HAP-1 (cell line): ENCODE results near the gene JAG1.

Experiments used
- DNase-seq, 2 experiments: peaks; one replicate each; pipeline ENCODE4 v3.0.0-alpha.2; 2016 to 2020; ENCODE audit warnings: low spot score in 2 of 2
- H3K27me3 ChIP-seq: fragments of 250-450 bp; sonication (Bioruptor Pico); 2 replicates; pipeline ENCODE4 v1.5.1; 2020; ENCODE audit warnings: low read depth, mild to moderate bottlenecking, moderate library complexity
- H3K36me3 ChIP-seq: fragments of 250-450 bp; sonication (Bioruptor Pico); replicated peaks from 2 replicates; pipeline ENCODE4 v1.5.1; 2020; ENCODE audit warnings: mild to moderate bottlenecking
- H3K4me1 ChIP-seq: fragments of 250-450 bp; sonication (Bioruptor Pico); 2 replicates; pipeline ENCODE4 v1.5.1; 2020; ENCODE audit warnings: mild to moderate bottlenecking
- H3K4me3 ChIP-seq: fragments of 250-450 bp; sonication (Bioruptor Pico); 2 replicates; pipeline ENCODE4 v1.5.1; 2020; ENCODE audit warnings: mild to moderate bottlenecking, moderate library complexity
- H3K9me3 ChIP-seq: fragments of 250-450 bp; sonication (Bioruptor Pico); 2 replicates; pipeline ENCODE4 v1.5.1; 2020; ENCODE audit warnings: mild to moderate bottlenecking, moderate library complexity
- in situ Hi-C: fragments of 300-500 bp; cut with MboI; formaldehyde crosslinking; loops from 3 replicates; pipeline ENCODE4 v1.14.3; 2020; ENCODE audit warnings: low sequenced_read_pairs, inconsistent platforms, mixed read lengths

JAG1 gene

GRCh38 chr20:10682939-10683338, 9.1 kb upstream of the JAG1 start:
- H3K36me3 ChIP-seq = no peaks in the 10 kb centered on the region
- no peaks in the 10 kb centered on the region for H3K9me3 ChIP-seq
- DNase-seq = no peak
- H3K4me3 ChIP-seq = no peak overlapping the region
- in situ Hi-C loops = no loop called here
- H3K27me3 ChIP-seq = no peaks in the 10 kb centered on the region
- peaks cover 7% of the 10 kb centered on the region; the same call in 1 of the 2 replicates for H3K4me1 ChIP-seq

- Histone ChIP-seq H3K9me3 (no peaks in the 10 kb centered on the region), H3K36me3 (no peaks in the 10 kb centered on the region), H3K27me3 (no peaks in the 10 kb centered on the region), H3K4me1 (peaks cover under 1% of the 10 kb centered on the region), H3K4me3 (no peak overlapping the region)
- in situ Hi-C loops = no loop called here
- DNase-seq = no peak
Observed at GRCh38 chr20:10681494-10681893, 7.7 kb upstream of the JAG1 start.

- DNase-seq = no peak
- no peaks in the 10 kb centered on the region for H3K27me3 ChIP-seq
- in situ Hi-C loops = no loop called here
Observed at GRCh38 chr20:10680571-10680970, 6.8 kb upstream of the JAG1 start.

GRCh38 chr20:10679269-10679668, 5.5 kb upstream of the JAG1 start:
- H3K4me1 ChIP-seq = peaks cover 5% of the 10 kb centered on the region
- in situ Hi-C loops = no loop called here
- no peaks in the 10 kb centered on the region for H3K9me3 ChIP-seq
- no peaks in the 10 kb centered on the region for H3K36me3 ChIP-seq
- DNase-seq = no peak
- no peaks in the 10 kb centered on the region for H3K27me3 ChIP-seq
- H3K4me3 ChIP-seq = no peak overlapping the region

More at GRCh38 chr20:10680571-10680970, 6.8 kb upstream of the JAG1 start:
- Histone ChIP-seq H3K4me1 (no peaks in the 10 kb centered on the region; the same call in 1 of the 2 replicates), H3K36me3 (no peaks in the 10 kb centered on the region), H3K9me3 (no peaks in the 10 kb centered on the region), H3K4me3 (no peak overlapping the region)

GRCh38 chr20:10676518-10676917, 2.7 kb upstream of the JAG1 start:
- Histone ChIP-seq H3K27me3 (no peaks in the 10 kb centered on the region), H3K36me3 (no peaks in the 10 kb centered on the region), H3K4me3 (no peak overlapping the region), H3K4me1 (peaks cover 6% of the 10 kb centered on the region), H3K9me3 (no peaks in the 10 kb centered on the region)
- DNase-seq = no peak
- in situ Hi-C loops = no loop called here

GRCh38 chr20:10675450-10675848, 1.6 kb upstream of the JAG1 start:
- H3K4me3 ChIP-seq = no peak overlapping the region
- in situ Hi-C loops = no loop called here
- DNase-seq = no peak

GRCh38 chr20:10674684-10675449, 1.1 kb upstream of the JAG1 start:
- H3K36me3 ChIP-seq = no peaks in the 10 kb centered on the region
- peaks cover 21% of the 10 kb centered on the region for H3K4me1 ChIP-seq
- H3K9me3 ChIP-seq = no peaks in the 10 kb centered on the region
- peak; percentile 69 to 85 for DNase-seq
- in situ Hi-C loops = no loop called here
- H3K27me3 ChIP-seq = no peaks in the 10 kb centered on the region
- H3K4me3 ChIP-seq = peak overlapping the region; percentile 54

More at GRCh38 chr20:10675450-10675848, 1.6 kb upstream of the JAG1 start:
- Histone ChIP-seq H3K9me3 (no peaks in the 10 kb centered on the region), H3K4me1 (peaks cover 17% of the 10 kb centered on the region), H3K27me3 (no peaks in the 10 kb centered on the region), H3K36me3 (no peaks in the 10 kb centered on the region)

GRCh38 chr20:10673176-10673841, 490 bp downstream of the JAG1 start:
- Histone ChIP-seq H3K9me3 (no peaks in the 10 kb centered on the region), H3K27me3 (no peaks in the 10 kb centered on the region), H3K36me3 (peaks cover 3% of the 10 kb centered on the region; the same call in 1 of the 2 replicates), H3K4me3 (peak overlapping the region; percentile 54), H3K4me1 (peaks cover 27% of the 10 kb centered on the region)
- in situ Hi-C loops = no loop called here
- DNase-seq = peak in 1 of 2 experiments; percentile 90

- Histone ChIP-seq H3K4me3 (peak overlapping the region; percentile 54), H3K4me1 (peaks cover 28% of the 10 kb centered on the region), H3K27me3 (no peaks in the 10 kb centered on the region), H3K36me3 (peaks cover 5% of the 10 kb centered on the region; the same call in 1 of the 2 replicates), H3K9me3 (no peaks in the 10 kb centered on the region)
- DNase-seq = peak in 1 of 2 experiments; percentile 67
- in situ Hi-C loops = no loop called here
Observed at GRCh38 chr20:10672624-10673127, 1.1 kb downstream of the JAG1 start.

- DNase-seq = peak in 1 of 2 experiments; percentile 65
- peak overlapping the region; percentile 54 for H3K4me3 ChIP-seq
- in situ Hi-C loops = no loop called here
- peaks cover 5% of the 10 kb centered on the region; the same call in 1 of the 2 replicates for H3K36me3 ChIP-seq
- no peaks in the 10 kb centered on the region for H3K27me3 ChIP-seq
- H3K4me1 ChIP-seq = peaks cover 34% of the 10 kb centered on the region
- H3K9me3 ChIP-seq = no peaks in the 10 kb centered on the region
Observed at GRCh38 chr20:10671919-10672623, 1.7 kb downstream of the JAG1 start.

GRCh38 chr20:10671221-10671918, 2.4 kb downstream of the JAG1 start:
- H3K36me3 ChIP-seq = peaks cover 5% of the 10 kb centered on the region; the same call in 1 of the 2 replicates
- peaks cover 35% of the 10 kb centered on the region for H3K4me1 ChIP-seq
- peak in 1 of 2 experiments; percentile 57 for DNase-seq
- peak overlapping the region; percentile 54 for H3K4me3 ChIP-seq
- in situ Hi-C loops = no loop called here
- no peaks in the 10 kb centered on the region for H3K27me3 ChIP-seq
- H3K9me3 ChIP-seq = no peaks in the 10 kb centered on the region

GRCh38 chr20:10670501-10671220, 3.1 kb downstream of the JAG1 start:
- peaks cover 5% of the 10 kb centered on the region; the same call in 1 of the 2 replicates for H3K36me3 ChIP-seq
- H3K4me3 ChIP-seq = peak overlapping the region; percentile 54
- H3K4me1 ChIP-seq = peaks cover 41% of the 10 kb centered on the region
- no peaks in the 10 kb centered on the region for H3K27me3 ChIP-seq
- DNase-seq = peak in 1 of 2 experiments; percentile 35
- no peaks in the 10 kb centered on the region for H3K9me3 ChIP-seq
- in situ Hi-C loops = no loop called here
